Glomerular visceral epithelial cell (primary cell): ENCODE data around the gene LHX3.
A peak's percentile ranks its signal among the peaks of the same experiment; 100 is the strongest.

Experiments used
- DNase-seq: peaks from one replicate; pipeline ENCODE4 v3.0.0-alpha.2; 2016; ENCODE audit errors: extremely low spot score

The LHX3 gene

GRCh38 chr9:136177224-136177623 lies 27.7 kb downstream of the LHX3 start:
- DNase-seq = no peak

GRCh38 chr9:136175616-136176197 lies 29.2 kb downstream of the LHX3 start:
- no peak for DNase-seq

GRCh38 chr9:136174779-136175615 lies 29.9 kb downstream of the LHX3 start:
- DNase-seq = no peak

- DNase-seq = no peak
Measured at GRCh38 chr9:136173648-136174290, 31.2 kb downstream of the LHX3 start.

- DNase-seq = no peak
Measured at GRCh38 chr9:136172412-136173079, 32.4 kb downstream of the LHX3 start.

GRCh38 chr9:136171801-136172411 lies 33.0 kb downstream of the LHX3 start:
- DNase-seq = no peak

GRCh38 chr9:136171009-136171800 lies 33.7 kb downstream of the LHX3 start:
- no peak for DNase-seq

GRCh38 chr9:136170006-136170901 lies 34.7 kb downstream of the LHX3 start:
- peak; percentile 28 for DNase-seq

GRCh38 chr9:136169495-136169894 lies 35.4 kb downstream of the LHX3 start:
- no peak for DNase-seq

- DNase-seq = no peak
Measured at GRCh38 chr9:136163248-136163850, 41.6 kb downstream of the LHX3 start.

GRCh38 chr9:136160995-136161610 lies 43.8 kb downstream of the LHX3 start:
- DNase-seq = no peak

- no peak for DNase-seq
Measured at GRCh38 chr9:136160381-136160841, 44.5 kb downstream of the LHX3 start.

GRCh38 chr9:136159851-136160250 lies 45.1 kb downstream of the LHX3 start:
- no peak for DNase-seq

GRCh38 chr9:136157477-136158265 lies 47.3 kb downstream of the LHX3 start:
- no peak for DNase-seq

- no peak for DNase-seq
Measured at GRCh38 chr9:136156209-136157120, 48.5 kb downstream of the LHX3 start.

GRCh38 chr9:136155576-136155975 lies 49.4 kb downstream of the LHX3 start:
- DNase-seq = no peak

GRCh38 chr9:136154943-136155342 lies 50.0 kb downstream of the LHX3 start:
- no peak for DNase-seq
